ENCODE measurements around the gene OR4D1.

DNA sequence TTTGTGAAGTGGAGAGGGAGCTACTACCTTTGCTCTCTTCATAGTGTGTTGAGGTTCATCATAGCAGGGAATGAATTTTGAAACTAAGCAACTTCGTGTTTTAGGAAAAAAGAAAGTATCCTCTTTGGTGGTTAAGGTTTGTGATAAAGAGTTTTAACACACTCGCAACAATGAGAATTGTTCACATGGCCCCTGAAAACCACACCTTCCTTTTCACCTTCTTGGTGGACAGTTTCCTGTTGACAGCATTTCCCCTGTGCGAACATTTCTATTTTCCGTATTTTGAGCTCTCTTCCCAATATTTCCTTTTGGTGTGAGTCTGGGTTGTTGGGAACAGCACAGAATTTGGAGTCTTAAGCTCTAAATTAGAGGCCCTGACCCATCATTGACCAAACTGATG, 22.4 kb downstream of the OR4D1 start:
- TF ChIP-seq POLR2A (IDR thresholded peaks at IDR 0.05; ENCODE audit: low read length) (no peak), GATA1 (IDR thresholded peaks at IDR 0.05; ENCODE audit: low read depth, low read length) (no peak)

All from erythroblast (primary cell).